Fibroblast of skin of abdomen (primary cell): ENCODE results near the gene RAB4B.
A peak's percentile ranks its signal among the peaks of the same experiment; 100 is the strongest.
"Not testable (repeated sequence)": the region's sequence is repeated elsewhere in the genome, so short reads cannot be mapped to it uniquely, and the experiment has no call there.

Source experiments
- DNase-seq: peaks from one replicate; pipeline ENCODE4 v3.0.0-alpha.2; 2013

Gene RAB4B

GRCh38 chr19:40781140-40781539 lies 3.1 kb downstream of the RAB4B start:
- DNase-seq: no peak

DNA sequence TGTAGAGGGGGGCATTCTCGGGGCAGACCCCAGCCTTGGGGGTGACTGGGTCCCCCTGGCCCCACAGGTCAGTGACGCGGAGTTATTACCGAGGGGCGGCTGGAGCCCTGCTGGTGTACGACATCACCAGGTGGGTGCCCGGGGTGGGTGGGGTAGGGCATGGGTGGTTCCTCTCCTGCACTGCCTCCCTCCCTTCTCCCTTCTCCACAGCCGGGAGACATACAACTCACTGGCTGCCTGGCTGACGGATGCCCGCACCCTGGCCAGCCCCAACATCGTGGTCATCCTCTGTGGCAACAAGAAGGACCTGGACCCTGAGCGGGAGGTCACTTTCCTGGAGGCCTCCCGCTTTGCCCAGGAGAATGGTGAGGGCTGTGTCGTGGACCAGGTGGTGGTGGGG lies 5.7 kb downstream of the RAB4B start:
- DNase-seq: no peak

GRCh38 chr19:40784146-40784545 lies 6.1 kb downstream of the RAB4B start:
- DNase-seq: not testable (repeated sequence)

- no peak for DNase-seq
These were observed 7.5 kb downstream of the RAB4B start for GRCh38 chr19:40785526-40785925.

DNA sequence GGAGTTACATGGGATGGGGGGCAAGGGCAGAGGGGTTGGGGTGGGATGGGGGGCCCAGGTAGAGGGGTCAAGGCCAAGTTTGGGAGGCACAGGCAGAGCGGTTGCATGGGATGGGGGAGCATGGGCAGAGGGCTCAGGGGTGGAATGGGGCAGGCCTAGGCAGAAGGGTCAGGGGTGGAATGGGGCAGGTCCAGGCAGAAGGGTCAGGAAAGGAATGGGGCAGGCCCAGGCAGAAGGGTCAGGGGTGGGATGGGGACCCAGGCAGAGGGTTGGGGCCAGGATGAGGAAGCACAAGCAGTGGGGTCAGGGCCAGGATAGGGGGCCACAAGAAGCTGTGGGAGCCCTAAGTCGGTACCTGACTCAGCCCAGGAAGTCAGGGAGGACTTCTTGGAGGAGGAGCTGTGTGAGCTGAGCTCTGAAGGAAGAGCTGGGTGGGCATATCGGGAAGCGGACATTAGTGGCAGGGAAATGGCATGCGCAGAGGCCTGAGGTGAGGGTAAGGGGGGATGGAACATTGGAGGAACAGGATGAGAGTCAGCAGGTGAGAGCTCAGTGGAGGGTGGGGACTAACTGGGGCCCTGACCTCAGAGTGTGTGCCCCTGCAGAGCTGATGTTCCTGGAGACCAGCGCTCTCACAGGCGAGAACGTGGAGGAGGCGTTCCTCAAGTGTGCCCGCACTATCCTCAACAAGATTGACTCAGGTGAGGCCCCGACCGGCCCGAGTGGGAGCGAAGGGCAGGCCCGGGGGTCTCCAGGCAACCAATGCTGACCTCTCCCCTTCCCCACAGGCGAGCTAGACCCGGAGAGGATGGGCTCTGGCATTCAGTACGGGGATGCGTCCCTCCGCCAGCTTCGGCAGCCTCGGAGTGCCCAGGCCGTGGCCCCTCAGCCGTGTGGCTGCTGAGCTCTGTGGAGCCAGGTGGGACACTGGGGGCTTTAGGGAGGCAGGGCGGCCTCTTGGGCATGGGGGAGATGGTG lies 8.3 kb downstream of the RAB4B start:
- no peak for DNase-seq

GRCh38 chr19:40791349-40791748 lies 13.3 kb downstream of the RAB4B start:
- no peak for DNase-seq

DNA sequence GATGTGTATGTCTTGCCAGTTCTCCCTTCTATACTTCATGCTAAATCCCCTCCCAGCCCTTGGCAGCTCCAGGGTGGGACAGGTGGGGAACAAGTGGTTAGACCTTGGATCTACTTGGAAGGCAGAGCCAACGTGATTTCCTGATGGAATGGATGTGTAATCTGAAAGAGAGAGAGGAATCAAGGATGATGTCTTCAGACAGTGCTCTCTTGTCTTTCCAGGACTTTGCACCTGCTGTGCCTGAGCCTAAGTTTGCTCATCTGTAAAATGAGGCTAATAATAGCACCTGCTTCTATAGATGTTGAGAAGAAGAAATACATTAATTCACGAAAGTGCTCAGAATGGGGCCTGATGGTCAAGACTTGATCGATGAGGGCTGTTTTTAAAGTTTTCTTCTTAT lies 13.9 kb downstream of the RAB4B start:
- no peak for DNase-seq

GRCh38 chr19:40797166-40797962 lies 19.3 kb downstream of the RAB4B start:
- no peak for DNase-seq

GRCh38 chr19:40797963-40798682 lies 20.1 kb downstream of the RAB4B start:
- DNase-seq: peak; percentile 45

- DNase-seq: peak; percentile 100
These were observed 20.9 kb downstream of the RAB4B start, which contains the start of gene EGLN2 for GRCh38 chr19:40798683-40799557. Gene EGLN2 (plus strand): TSS chr19:40799191. CDS start chr19:40800573, 1,382 bp downstream.

GRCh38 chr19:40799558-40800338 lies 21.7 kb downstream of the RAB4B start:
- DNase-seq: no peak

- DNase-seq: no peak
These were observed 22.4 kb downstream of the RAB4B start for GRCh38 chr19:40800339-40800996.

GRCh38 chr19:40800997-40801377 lies 22.9 kb downstream of the RAB4B start:
- no peak for DNase-seq

- no peak for DNase-seq
These were observed 23.6 kb downstream of the RAB4B start for GRCh38 chr19:40801426-40802299.

DNA sequence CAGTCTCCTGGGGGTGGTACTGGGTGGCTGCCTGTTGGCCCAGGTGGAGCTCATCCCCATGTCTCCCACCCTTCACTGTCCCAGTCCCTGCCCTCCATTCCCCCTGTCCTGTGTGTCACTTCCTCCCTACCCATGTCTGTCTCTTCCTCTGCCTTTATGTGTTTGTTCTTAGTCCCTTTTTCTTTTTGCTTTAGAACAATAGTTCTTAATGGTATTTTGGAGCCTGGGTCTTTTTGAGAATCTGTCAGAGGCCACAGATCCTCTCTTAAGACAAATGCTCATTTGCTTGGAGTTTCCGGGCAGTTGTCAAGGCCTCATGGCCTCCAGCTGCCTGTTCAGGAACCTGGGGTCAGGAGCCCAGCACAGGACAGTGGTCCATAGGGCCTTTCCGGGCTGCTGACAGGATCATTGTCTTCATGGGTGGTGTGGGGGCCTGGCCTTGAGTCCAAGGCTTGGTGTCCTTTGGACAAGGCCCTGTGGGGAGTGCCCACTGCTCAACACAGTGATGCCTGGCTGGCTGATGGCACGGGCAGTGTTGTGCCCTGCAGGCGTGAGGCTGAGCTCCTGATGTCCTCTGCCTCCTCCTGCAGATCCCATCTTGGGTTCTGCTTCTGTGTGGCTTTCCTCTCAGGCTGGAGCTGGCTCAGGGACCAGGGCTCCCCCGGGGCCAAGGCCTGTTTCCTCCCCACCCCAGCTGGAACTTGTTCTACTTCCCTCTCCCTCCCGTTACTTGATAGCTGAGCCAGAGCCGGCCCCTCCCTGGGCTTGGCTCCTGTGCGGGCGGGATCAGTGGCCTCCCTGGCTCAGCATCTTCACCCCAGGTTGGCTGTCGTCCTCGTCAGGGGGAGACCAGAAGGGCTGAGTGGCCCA lies 24.5 kb downstream of the RAB4B start:
- no peak for DNase-seq

GRCh38 chr19:40803170-40803856 lies 25.3 kb downstream of the RAB4B start:
- DNase-seq: no peak
